H9 (cell line): ENCODE measurements around the gene GCK. TPM values are rescaled to one million over a fixed set of nuclear protein-coding genes. Genes with fewer than 3 reads are reported as not detected.

ENCODE experiments used
- DNase-seq: peaks from one replicate; pipeline ENCODE4 v3.0.0-alpha.2; 2017
- H2AFZ ChIP-seq: one replicate; pipeline ENCODE4 v1.6.1; 2013; ENCODE audit warnings: mild to moderate bottlenecking, low read length, control low read depth, moderate library complexity
- H2AK5ac ChIP-seq: 2 replicates; pipeline ENCODE4 v1.6.1; 2013; ENCODE audit warnings: low read length, control low read depth, mixed read lengths; ENCODE audit not compliant: insufficient read length
- H2BK120ac ChIP-seq: one replicate; pipeline ENCODE4 v1.6.1; 2013; ENCODE audit warnings: low read depth, mild to moderate bottlenecking, low read length, control low read depth, inconsistent platforms; ENCODE audit not compliant: poor library complexity, severe bottlenecking
- H2BK12ac ChIP-seq: 2 replicates; pipeline ENCODE4 v1.6.1; 2013; ENCODE audit warnings: low read length, control low read depth, mixed read lengths, low read depth; ENCODE audit not compliant: insufficient read length
- H2BK15ac ChIP-seq: 2 replicates; pipeline ENCODE4 v1.6.1; 2013; ENCODE audit warnings: low read depth, low read length, control low read depth
- H2BK20ac ChIP-seq: one replicate; pipeline ENCODE4 v1.6.1; 2013; ENCODE audit warnings: low read depth, mild to moderate bottlenecking, low read length, control low read depth, inconsistent platforms; ENCODE audit not compliant: poor library complexity, severe bottlenecking
- H2BK5ac ChIP-seq: 2 replicates; pipeline ENCODE4 v1.6.1; 2013; ENCODE audit warnings: low read length, control low read depth, mixed read lengths; ENCODE audit not compliant: insufficient read length
- H3K14ac ChIP-seq: 2 replicates; pipeline ENCODE4 v1.6.1; 2013; ENCODE audit warnings: low read length, control low read depth; ENCODE audit not compliant: insufficient read depth
- H3K18ac ChIP-seq: 2 replicates; pipeline ENCODE4 v1.6.1; 2013; ENCODE audit warnings: low read depth, mild to moderate bottlenecking, mixed read lengths, low read length, control low read depth; ENCODE audit not compliant: insufficient read length
- H3K23ac ChIP-seq: 2 replicates; pipeline ENCODE4 v1.6.1; 2013; ENCODE audit warnings: low read length, control low read depth, mixed read lengths, low read depth; ENCODE audit not compliant: insufficient read length
- H3K23me2 ChIP-seq: 2 replicates; pipeline ENCODE4 v1.6.1; 2013; ENCODE audit warnings: low read depth, mild to moderate bottlenecking, mixed read lengths, low read length, control low read depth; ENCODE audit not compliant: insufficient read length, poor library complexity, severe bottlenecking
- H3K27ac ChIP-seq: 2 replicates; pipeline ENCODE4 v1.5.1; 2013; ENCODE audit warnings: low read length, control low read depth, mixed read lengths, low read depth; ENCODE audit not compliant: insufficient read length
- H3K27me3 ChIP-seq: 2 replicates; pipeline ENCODE4 v1.6.1; 2013; ENCODE audit warnings: low read length, control low read depth, inconsistent platforms; ENCODE audit not compliant: insufficient read depth
- H3K4ac ChIP-seq: 2 replicates; pipeline ENCODE4 v1.6.1; 2013; ENCODE audit warnings: low read depth, mild to moderate bottlenecking, control low read depth, inconsistent platforms, low read length, moderate library complexity
- H3K4me1 ChIP-seq: 2 replicates; pipeline ENCODE4 v1.6.1; 2013; ENCODE audit warnings: low read length, control low read depth, inconsistent platforms; ENCODE audit not compliant: insufficient read depth
- H3K4me2 ChIP-seq: 2 replicates; pipeline ENCODE4 v1.6.1; 2013; ENCODE audit warnings: low read length, control low read depth, mixed read lengths; ENCODE audit not compliant: insufficient read length, insufficient read depth
- H3K56ac ChIP-seq: 2 replicates; pipeline ENCODE4 v1.6.1; 2013; ENCODE audit warnings: low read depth, mild to moderate bottlenecking, mixed read lengths, low read length, control low read depth; ENCODE audit not compliant: insufficient read length
- H3K79me1 ChIP-seq: 2 replicates; pipeline ENCODE4 v1.6.1; 2013; ENCODE audit warnings: low read depth, mild to moderate bottlenecking, moderate library complexity, low read length, control low read depth, inconsistent platforms; ENCODE audit not compliant: insufficient read depth, poor library complexity, severe bottlenecking
- H3K79me2 ChIP-seq: 2 replicates; pipeline ENCODE4 v1.6.1; 2013; ENCODE audit warnings: low read length, control low read depth, inconsistent platforms; ENCODE audit not compliant: insufficient read depth
- H3K9ac ChIP-seq: 2 replicates; pipeline ENCODE4 v1.6.1; 2013; ENCODE audit warnings: low read length, control low read depth, mixed read lengths; ENCODE audit not compliant: insufficient read length; ENCODE audit errors: extremely low read depth
- H3K9me3 ChIP-seq: one replicate; pipeline ENCODE4 v1.6.1; 2013; ENCODE audit warnings: low read depth, low read length, inconsistent platforms; ENCODE audit not compliant: control insufficient read depth
- H3T11ph ChIP-seq: one replicate; pipeline ENCODE4 v1.6.1; 2013; ENCODE audit warnings: mild to moderate bottlenecking, low read length, control low read depth, inconsistent platforms
- H4K20me1 ChIP-seq: one replicate; pipeline ENCODE4 v1.6.1; 2013; ENCODE audit not compliant: control insufficient read depth, insufficient read length, insufficient read depth
- H4K5ac ChIP-seq: 2 replicates; pipeline ENCODE4 v1.6.1; 2013; ENCODE audit warnings: low read depth, mild to moderate bottlenecking, mixed read lengths, low read length, control low read depth; ENCODE audit not compliant: insufficient read length
- H4K8ac ChIP-seq: replicated peaks from 2 replicates; pipeline ENCODE4 v1.6.1; 2013; ENCODE audit warnings: low read length, control low read depth, mixed read lengths, low read depth; ENCODE audit not compliant: insufficient read length
- H4K91ac ChIP-seq: 2 replicates; pipeline ENCODE4 v1.6.1; 2013; ENCODE audit warnings: low read depth, mild to moderate bottlenecking, moderate library complexity, mixed read lengths, low read length, control low read depth; ENCODE audit not compliant: insufficient read length
- H3K27ac Mint-ChIP-seq, 3 experiments: 2 replicates in 2 of 3; 3 replicates in 1 of 3; pipeline ENCODE4 v1.8.0; 2020 to 2021; ENCODE audit warnings: mixed read lengths in 3 of 3, mild to moderate bottlenecking in 1 of 3, moderate library complexity in 1 of 3
- H3K27me3 Mint-ChIP-seq: 2 replicates; pipeline ENCODE4 v1.8.0; 2021; ENCODE audit warnings: low read depth, mild to moderate bottlenecking, moderate library complexity, mixed read lengths
- H3K36me3 Mint-ChIP-seq, 3 experiments: 2 replicates in 2 of 3; 3 replicates in 1 of 3; pipeline ENCODE4 v1.8.0; 2020 to 2021; ENCODE audit warnings: low read depth in 3 of 3, mixed read lengths in 3 of 3; ENCODE audit not compliant: insufficient read depth in 1 of 3
- H3K4me1 Mint-ChIP-seq, 2 experiments: 2 replicates each; pipeline ENCODE4 v1.8.0; 2020; ENCODE audit warnings: mixed read lengths in 2 of 2
- H3K4me3 Mint-ChIP-seq, 2 experiments: 2 replicates in 1 of 2; 3 replicates in 1 of 2; pipeline ENCODE4 v1.8.0; 2020 to 2021; ENCODE audit warnings: mild to moderate bottlenecking in 2 of 2, mixed read lengths in 2 of 2, moderate library complexity in 1 of 2
- H3K9me3 Mint-ChIP-seq, 2 experiments: 2 replicates in 1 of 2; 3 replicates in 1 of 2; pipeline ENCODE4 v1.8.0; 2020; ENCODE audit warnings: mild to moderate bottlenecking in 2 of 2, mixed read lengths in 2 of 2, moderate library complexity in 1 of 2
- CTCF ChIP-seq: fragments of 200-600 bp; sonication (generic); conservative IDR thresholded peaks from 3 replicates; pipeline ENCODE4 v1.8.0; 2021; ENCODE audit warnings: antibody characterized with exemption, mild to moderate bottlenecking
- WGBS: extraction: QIAGEN DNeasy Blood & Tissue Kit; methylation state at CpG from one replicate; pipeline ENCODE4 v1.1.7; 2013; ENCODE audit warnings: missing lambda C conversion rate, low lambda C conversion rate, mixed read lengths; ENCODE audit not compliant: insufficient read length; ENCODE audit errors: extremely low coverage; 5-methylcytosine and 5-hydroxymethylcytosine counted together
- total RNA-seq: library from RNA; stranded (reverse); gene quantifications from 2 replicates; pipeline ENCODE4 v1.2.1, GENCODE V29; 2021

GCK gene
- total RNA-seq, 1 experiment from 2014 or later: 0.98 TPM

GRCh38 chr7:44235582-44236332 is 46.5 kb upstream of the GCK start:
- Histone ChIP-seq H4K5ac (no peak overlapping the region), H3K23me2 (no peaks in the 10 kb centered on the region), H2BK5ac (no peak overlapping the region), H3K79me2 (no peaks in the 10 kb centered on the region), H3K56ac (no peak overlapping the region), H3K9me3 (no peaks in the 10 kb centered on the region), H3K27ac (no peak overlapping the region), H3K4me1 (no peaks in the 10 kb centered on the region), H2BK120ac (no peak overlapping the region), H3K4me2 (no peak overlapping the region), H3T11ph (no peak overlapping the region), H3K18ac (no peak overlapping the region), H3K23ac (no peak overlapping the region), H4K20me1 (peaks cover 3% of the 10 kb centered on the region), H2BK20ac (no peak overlapping the region), H2AK5ac (no peak overlapping the region), H3K9ac (no peak overlapping the region), H4K8ac (no peak overlapping the region), H4K91ac (no peak overlapping the region), H2BK12ac (no peak overlapping the region), H2BK15ac (no peak overlapping the region), H3K14ac (no peak overlapping the region), H3K27me3 (no peaks in the 10 kb centered on the region), H3K79me1 (no peaks in the 10 kb centered on the region), H3K4ac (no peak overlapping the region), H2AFZ (no peak overlapping the region)
- Mint-ChIP-seq H3K4me3 (no peak overlapping the region), H3K9me3 (no peaks in the 10 kb centered on the region), H3K27ac (no peak overlapping the region; a peak in 1 of 7 replicates), H3K27me3 (no peaks in the 10 kb centered on the region; the same call in 1 of the 2 replicates), H3K4me1 (peaks cover 7 to 13% of the 10 kb centered on the region in 2 experiments), H3K36me3 (peaks cover 0 to 1% (median 0%) of the 10 kb centered on the region in 3 experiments; a peak in 1 of 7 replicates)
- no peak for TF ChIP-seq CTCF
- DNase-seq: no peak
- WGBS: no CpG with 5 or more reads among the region's 22 CpGs
